Activated naive CD8-positive, alpha-beta T cell treated with anti-CD3 and anti-CD28 coated beads, Interleukin-2, amount 10 ng/mL, durations not matched to agents 7 days and 5 days (primary cell): Measurements from ENCODE around the gene GPR161. TPM values are rescaled to one million over a fixed set of nuclear protein-coding genes. Genes with fewer than 3 reads are reported as not detected.

Experiments used
- ATAC-seq: fragments of 150-1000 bp; cut with Tn5 transposase; one replicate; pipeline ENCODE4 v1.10.0; 2021; ENCODE audit warnings: low read depth, moderate library complexity
- POLR2A ChIA-PET: fragments of 350-600 bp; sonication (Branson Sonifier 250); formaldehyde crosslinking; loops from one replicate; lab custom pipeline; 2021; ENCODE audit warnings: antibody characterized with exemption; lab: Charles Lee
- DNase-seq: peaks from one replicate; pipeline ENCODE4 v3.0.0; 2021
- H3K27ac Mint-ChIP-seq: one replicate; pipeline ENCODE4 v1.8.0; 2022; ENCODE audit warnings: mild to moderate bottlenecking, mixed read lengths
- H3K27me3 Mint-ChIP-seq: one replicate; pipeline ENCODE4 v1.8.0; 2022; ENCODE audit warnings: mild to moderate bottlenecking, moderate library complexity, mixed read lengths
- H3K36me3 Mint-ChIP-seq: one replicate; pipeline ENCODE4 v1.8.0; 2021; ENCODE audit warnings: mild to moderate bottlenecking, mixed read lengths
- H3K4me1 Mint-ChIP-seq: one replicate; pipeline ENCODE4 v1.8.0; 2021; ENCODE audit warnings: mixed read lengths
- H3K4me3 Mint-ChIP-seq: one replicate; pipeline ENCODE4 v1.8.0; 2022; ENCODE audit warnings: mild to moderate bottlenecking, moderate library complexity, mixed read lengths
- H3K9me3 Mint-ChIP-seq: one replicate; pipeline ENCODE4 v1.8.0; 2021; ENCODE audit warnings: mixed read lengths
- total RNA-seq, 2 experiments: library from RNA; stranded (reverse); gene quantifications; one replicate each; pipeline ENCODE4 v1.2.3, GENCODE V29; 2021

GPR161 gene
- total RNA-seq, 2 experiments from 2014 or later, result 0.20 TPM; not detected in 1

DNA sequence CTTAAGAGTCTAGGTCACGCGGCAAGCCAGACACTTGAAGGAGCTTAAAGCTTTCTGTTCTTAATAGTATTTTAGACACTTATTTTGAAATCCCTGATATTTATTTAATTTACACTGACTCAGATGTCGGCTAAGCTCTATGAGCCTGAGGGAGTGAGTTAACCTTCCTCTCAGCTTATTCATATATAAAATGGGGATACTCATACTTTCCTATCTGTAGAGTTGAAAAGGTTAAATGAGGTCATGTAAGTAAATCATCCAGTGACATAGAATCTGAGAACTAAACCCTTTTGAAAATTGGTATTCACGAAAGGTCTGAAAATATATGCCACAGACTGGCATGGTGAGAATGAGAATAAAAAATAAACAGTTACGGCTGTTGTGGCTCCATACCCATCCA lies 1.4 kb upstream of the GPR161 start:
- Mint-ChIP-seq H3K36me3 (peaks cover 3% of the 10 kb centered on the region), H3K4me3 (no peak overlapping the region), H3K4me1 (peaks cover 9% of the 10 kb centered on the region), H3K27ac (no peak overlapping the region), H3K27me3 (peaks cover 69% of the 10 kb centered on the region), H3K9me3 (no peaks in the 10 kb centered on the region)
- DNase-seq (no peak), ATAC-seq (no peak)
- POLR2A ChIA-PET, result no interaction called here

DNA sequence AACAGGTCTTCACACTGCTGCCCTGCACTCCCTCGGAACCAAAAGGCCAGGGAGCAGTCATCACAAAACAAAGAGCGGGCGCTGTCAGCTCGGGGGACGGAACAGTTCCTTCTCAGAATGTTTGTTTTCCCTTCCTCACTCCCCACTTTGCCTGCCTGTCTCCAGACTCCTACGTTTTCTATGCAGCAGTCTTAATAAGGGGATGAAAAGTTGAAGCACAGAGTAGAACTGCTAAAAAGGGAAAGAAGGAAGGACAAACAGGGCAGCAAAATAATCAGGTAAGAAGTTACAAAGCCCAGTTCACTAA lies 738 bp upstream of the GPR161 start:
- ATAC-seq (no peak), DNase-seq (no peak)
- POLR2A ChIA-PET, result no interaction called here
- Mint-ChIP-seq H3K27me3 (peaks cover 72% of the 10 kb centered on the region), H3K9me3 (no peaks in the 10 kb centered on the region), H3K36me3 (peaks cover 3% of the 10 kb centered on the region), H3K4me3 (peak overlapping the region; percentile 83), H3K4me1 (peaks cover 9% of the 10 kb centered on the region), H3K27ac (peak overlapping the region; percentile 31)

DNA sequence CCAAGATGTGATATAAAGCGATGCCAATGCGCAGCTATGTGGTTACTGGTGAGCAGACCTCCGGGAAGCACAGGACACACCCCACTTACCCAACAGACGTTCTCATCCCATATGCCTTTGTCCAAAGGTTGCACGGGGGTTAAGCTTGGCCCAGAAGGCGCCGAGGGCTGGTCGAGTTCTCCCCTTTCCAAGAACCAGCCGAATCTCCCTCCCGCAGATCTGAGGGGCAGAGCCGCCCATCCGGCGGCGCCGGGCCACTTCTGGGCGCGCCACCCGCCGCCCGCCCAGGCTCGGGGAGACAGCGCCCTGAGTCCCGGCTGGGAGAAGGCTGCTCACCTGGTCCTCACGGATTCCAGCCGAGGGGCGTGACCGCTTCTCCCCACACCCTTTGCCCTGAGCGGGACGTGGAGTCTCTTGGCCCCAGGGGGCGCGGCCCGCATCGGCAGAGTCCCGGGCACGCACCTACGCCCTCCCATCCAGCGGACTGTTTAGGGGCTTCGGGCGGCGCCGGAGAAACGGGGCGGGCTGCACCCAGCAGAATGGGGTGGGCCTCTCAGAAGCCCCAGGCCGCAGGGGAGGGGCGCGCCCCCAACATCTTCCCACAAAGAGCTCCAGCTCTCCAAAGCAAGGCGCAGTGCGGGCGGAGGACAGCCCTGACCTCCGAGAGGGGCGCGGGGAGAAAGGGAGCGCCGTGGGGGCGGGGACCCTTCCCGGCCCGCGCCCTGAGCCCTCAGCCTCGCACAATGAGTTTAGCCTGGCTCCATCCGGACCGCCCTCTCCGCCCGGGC lies 615 bp downstream of the GPR161 start:
- peak; percentile 41 for ATAC-seq
- H3K4me3 Mint-ChIP-seq, result peak overlapping the region; percentile 67
- peak; percentile 45 for DNase-seq
- POLR2A ChIA-PET, result no interaction called here
- H3K9me3 Mint-ChIP-seq, result no peaks in the 10 kb centered on the region
- H3K36me3 Mint-ChIP-seq, result peaks cover 3% of the 10 kb centered on the region
- peaks cover 9% of the 10 kb centered on the region for H3K4me1 Mint-ChIP-seq
- peaks cover 71% of the 10 kb centered on the region for H3K27me3 Mint-ChIP-seq
- no peak overlapping the region for H3K27ac Mint-ChIP-seq

DNA sequence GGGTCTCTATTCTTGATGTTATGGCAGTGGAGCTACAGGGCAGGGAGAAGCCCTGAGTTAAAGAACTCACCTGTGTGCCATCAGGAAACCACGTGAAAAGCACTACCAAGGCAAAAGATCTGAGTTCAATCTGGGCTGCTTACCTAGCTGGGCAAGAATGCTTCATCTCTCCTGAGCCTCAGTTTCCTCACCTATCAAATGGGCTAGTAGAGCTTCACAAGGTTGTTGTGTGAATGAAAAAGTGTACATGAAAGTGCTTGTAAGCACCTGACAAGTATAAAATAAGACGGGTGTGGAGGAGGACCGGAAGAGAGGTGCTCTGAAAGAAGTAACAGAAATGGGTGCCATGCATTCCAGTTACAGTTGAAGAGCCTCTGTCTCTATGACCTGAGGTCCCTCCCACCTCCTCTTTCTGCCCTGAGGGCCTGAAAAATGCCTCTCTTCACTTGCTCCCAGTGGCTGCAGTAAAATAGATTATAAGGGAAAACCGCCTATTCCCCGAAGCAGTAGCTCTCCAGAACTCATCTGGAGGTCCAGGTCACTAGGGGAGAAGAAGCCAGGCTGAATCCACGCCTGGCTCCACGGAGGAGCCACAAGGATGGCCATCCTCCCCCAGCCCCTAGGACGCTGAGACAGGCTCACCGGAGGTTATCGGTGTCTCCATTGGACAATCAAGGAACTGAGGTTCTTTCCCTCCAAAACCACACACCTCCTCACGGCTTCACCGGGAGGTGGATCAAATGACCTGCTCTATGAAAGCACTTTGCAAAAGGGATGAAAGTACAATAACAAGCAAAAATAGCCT lies 1.4 kb downstream of the GPR161 start:
- peak overlapping the region; percentile 67 for H3K4me3 Mint-ChIP-seq
- peaks cover 64% of the 10 kb centered on the region for H3K27me3 Mint-ChIP-seq
- no peak for DNase-seq
- H3K36me3 Mint-ChIP-seq, result peaks cover 3% of the 10 kb centered on the region
- H3K9me3 Mint-ChIP-seq, result no peaks in the 10 kb centered on the region
- H3K4me1 Mint-ChIP-seq, result peaks cover 9% of the 10 kb centered on the region
- ATAC-seq, result no peak
- POLR2A ChIA-PET, result no interaction called here
- no peak overlapping the region for H3K27ac Mint-ChIP-seq

DNA sequence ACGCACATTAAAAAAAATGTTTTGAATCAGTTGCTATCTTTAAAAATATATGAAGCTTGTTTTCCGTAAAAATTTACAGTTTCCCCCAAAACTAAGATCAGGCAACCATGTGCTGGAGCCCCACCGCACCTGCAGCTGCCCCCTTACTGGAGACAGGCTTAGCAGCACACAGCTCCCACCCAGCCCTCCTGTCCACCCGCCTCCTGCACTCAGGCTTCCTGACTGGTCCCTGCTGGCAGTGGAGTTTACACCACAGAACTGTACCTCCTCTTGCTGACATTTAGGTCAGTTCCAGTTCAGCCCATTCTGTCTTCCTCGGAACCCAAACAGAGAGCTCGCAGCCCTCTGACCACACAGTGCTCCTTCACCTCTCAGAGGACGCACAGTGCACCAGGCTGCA lies 2.1 kb downstream of the GPR161 start:
- POLR2A ChIA-PET, result no interaction called here
- peaks cover 9% of the 10 kb centered on the region for H3K4me1 Mint-ChIP-seq
- H3K27ac Mint-ChIP-seq, result no peak overlapping the region
- no peaks in the 10 kb centered on the region for H3K9me3 Mint-ChIP-seq
- H3K36me3 Mint-ChIP-seq, result peaks cover 3% of the 10 kb centered on the region
- ATAC-seq, result no peak
- DNase-seq, result no peak
- no peak overlapping the region for H3K4me3 Mint-ChIP-seq
- peaks cover 69% of the 10 kb centered on the region for H3K27me3 Mint-ChIP-seq

DNA sequence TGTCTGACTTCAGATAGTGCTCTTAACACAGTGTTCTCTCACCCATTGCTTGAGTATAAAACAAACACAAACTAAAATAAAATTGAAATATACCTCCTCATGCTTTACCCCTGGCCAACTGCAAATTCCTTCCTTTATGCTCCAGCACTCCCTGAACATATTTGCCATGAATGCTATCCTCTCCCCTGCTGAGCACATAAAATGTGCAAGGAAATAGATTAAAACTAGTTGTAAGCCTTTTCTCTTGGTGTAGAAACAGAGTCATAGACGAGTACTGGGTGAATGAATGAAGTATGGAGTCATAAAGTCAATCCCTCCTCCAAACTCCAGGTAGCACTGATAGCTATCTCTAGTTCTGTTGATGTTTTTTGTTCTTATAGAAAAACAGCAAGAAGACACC lies 2.6 kb downstream of the GPR161 start:
- no peaks in the 10 kb centered on the region for H3K9me3 Mint-ChIP-seq
- H3K27me3 Mint-ChIP-seq, result peaks cover 67% of the 10 kb centered on the region
- ATAC-seq (no peak), DNase-seq (no peak)
- H3K4me1 Mint-ChIP-seq, result peaks cover 9% of the 10 kb centered on the region
- no peak overlapping the region for H3K4me3 Mint-ChIP-seq
- POLR2A ChIA-PET, result no interaction called here
- no peak overlapping the region for H3K27ac Mint-ChIP-seq
- H3K36me3 Mint-ChIP-seq, result peaks cover 3% of the 10 kb centered on the region

DNA sequence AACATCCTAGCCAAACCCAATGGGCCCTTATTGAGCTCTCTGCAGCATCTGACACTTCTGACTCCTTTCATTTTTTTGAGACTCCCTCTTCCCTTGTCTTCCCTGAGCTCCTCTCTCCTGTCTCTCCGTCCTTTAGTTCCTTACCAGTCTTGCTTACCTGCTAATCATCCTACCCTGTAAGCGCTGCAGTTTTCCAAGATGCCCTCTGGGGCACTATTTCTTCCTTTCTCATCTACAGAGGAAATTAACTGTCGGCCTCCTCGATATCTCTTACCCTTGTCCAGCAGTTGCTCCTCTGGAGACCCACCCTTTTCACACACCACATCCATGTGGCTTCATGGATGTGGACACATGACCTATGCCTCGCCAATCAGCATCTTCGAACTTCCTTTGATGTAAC lies 6.8 kb downstream of the GPR161 start:
- H3K9me3 Mint-ChIP-seq, result no peaks in the 10 kb centered on the region
- peaks cover 55% of the 10 kb centered on the region for H3K27me3 Mint-ChIP-seq
- no peak overlapping the region for H3K4me3 Mint-ChIP-seq
- H3K36me3 Mint-ChIP-seq, result no peaks in the 10 kb centered on the region
- no peaks in the 10 kb centered on the region for H3K4me1 Mint-ChIP-seq
- no peak overlapping the region for H3K27ac Mint-ChIP-seq
- no peak for ATAC-seq
- POLR2A ChIA-PET, result no interaction called here
- DNase-seq, result no peak

DNA sequence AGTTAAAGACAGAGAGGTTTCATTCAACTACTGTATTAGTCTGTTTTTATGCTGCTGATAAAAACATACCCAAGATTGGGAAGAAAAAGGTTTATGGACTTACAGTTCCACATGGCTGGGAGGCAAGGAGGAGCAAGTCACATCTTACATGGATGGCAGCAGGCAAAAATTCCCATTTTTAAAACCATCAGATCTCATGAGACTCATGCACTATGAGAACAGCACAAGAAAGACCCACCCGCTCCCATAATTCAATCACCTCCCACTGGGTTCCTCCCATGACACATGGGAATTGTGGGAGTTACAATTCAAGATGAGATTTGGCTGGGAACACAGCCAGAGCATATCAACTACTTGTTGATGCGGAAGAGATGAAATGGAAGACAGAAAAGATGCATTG lies 9.2 kb downstream of the GPR161 start:
- H3K27ac Mint-ChIP-seq, result no peak overlapping the region
- no peak for ATAC-seq
- no peak for DNase-seq
- no peak overlapping the region for H3K4me3 Mint-ChIP-seq
- no peaks in the 10 kb centered on the region for H3K4me1 Mint-ChIP-seq
- no peaks in the 10 kb centered on the region for H3K9me3 Mint-ChIP-seq
- POLR2A ChIA-PET, result no interaction called here
- peaks cover 40% of the 10 kb centered on the region for H3K27me3 Mint-ChIP-seq
- H3K36me3 Mint-ChIP-seq, result no peaks in the 10 kb centered on the region

DNA sequence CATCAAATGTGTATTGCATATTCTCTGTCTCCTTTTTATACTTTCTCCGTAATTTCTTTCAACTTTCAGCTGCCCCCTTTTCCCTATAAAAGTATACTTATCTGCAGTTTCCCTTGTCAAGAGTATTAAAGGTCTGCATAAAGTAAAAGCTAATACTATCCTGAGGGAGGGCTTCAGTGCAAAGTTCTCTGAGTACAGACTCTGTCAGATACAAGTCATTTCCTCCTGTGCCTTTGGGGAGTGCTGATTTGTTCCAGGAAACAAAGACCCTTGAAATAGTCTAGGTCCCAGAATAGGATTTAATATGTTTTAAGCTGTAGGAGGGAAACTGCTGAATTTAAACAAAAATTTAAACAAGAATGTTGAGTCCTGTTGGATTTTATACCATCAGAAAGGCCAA lies 11.7 kb downstream of the GPR161 start:
- no peaks in the 10 kb centered on the region for H3K4me1 Mint-ChIP-seq
- H3K4me3 Mint-ChIP-seq, result no peak overlapping the region
- ATAC-seq (no peak), DNase-seq (no peak)
- H3K9me3 Mint-ChIP-seq, result no peaks in the 10 kb centered on the region
- no peaks in the 10 kb centered on the region for H3K36me3 Mint-ChIP-seq
- POLR2A ChIA-PET, result no interaction called here
- peaks cover 33% of the 10 kb centered on the region for H3K27me3 Mint-ChIP-seq
- no peak overlapping the region for H3K27ac Mint-ChIP-seq

DNA sequence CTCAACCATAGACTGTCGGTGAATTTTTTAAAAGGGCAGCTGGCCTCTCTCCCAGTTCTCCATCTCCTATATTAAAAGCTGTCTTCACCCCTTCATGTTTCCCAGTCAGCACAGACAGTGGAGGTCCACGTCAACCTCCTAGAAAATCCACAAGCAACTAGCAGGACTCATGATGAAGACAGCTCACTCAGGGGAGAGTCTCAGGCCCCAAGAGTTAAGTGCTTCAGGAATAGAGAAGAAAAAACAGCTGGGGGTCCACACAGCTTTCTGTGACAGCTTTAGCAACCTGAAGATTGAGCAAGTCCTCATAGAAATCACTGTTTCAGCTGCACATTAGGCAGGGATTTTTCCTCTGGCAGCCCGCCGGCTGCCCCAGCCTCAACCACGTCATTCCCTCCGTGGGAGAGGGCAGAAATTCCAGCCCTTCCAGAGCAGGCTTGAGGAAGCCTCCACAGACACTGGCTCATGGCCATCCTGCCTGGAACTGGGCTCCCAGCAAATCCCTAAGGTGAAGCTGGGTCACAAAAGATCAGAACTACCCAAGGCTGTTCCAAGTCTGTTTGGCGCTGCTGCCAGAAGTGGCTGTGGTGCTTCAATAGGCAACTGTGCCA lies 15.2 kb downstream of the GPR161 start:
- H3K4me1 Mint-ChIP-seq, result no peaks in the 10 kb centered on the region
- H3K27me3 Mint-ChIP-seq, result peaks cover 28% of the 10 kb centered on the region
- ATAC-seq (no peak), DNase-seq (no peak)
- no peaks in the 10 kb centered on the region for H3K36me3 Mint-ChIP-seq
- peaks cover 5% of the 10 kb centered on the region for H3K9me3 Mint-ChIP-seq
- H3K4me3 Mint-ChIP-seq, result no peak overlapping the region
- POLR2A ChIA-PET, result no interaction called here
- no peak overlapping the region for H3K27ac Mint-ChIP-seq

DNA sequence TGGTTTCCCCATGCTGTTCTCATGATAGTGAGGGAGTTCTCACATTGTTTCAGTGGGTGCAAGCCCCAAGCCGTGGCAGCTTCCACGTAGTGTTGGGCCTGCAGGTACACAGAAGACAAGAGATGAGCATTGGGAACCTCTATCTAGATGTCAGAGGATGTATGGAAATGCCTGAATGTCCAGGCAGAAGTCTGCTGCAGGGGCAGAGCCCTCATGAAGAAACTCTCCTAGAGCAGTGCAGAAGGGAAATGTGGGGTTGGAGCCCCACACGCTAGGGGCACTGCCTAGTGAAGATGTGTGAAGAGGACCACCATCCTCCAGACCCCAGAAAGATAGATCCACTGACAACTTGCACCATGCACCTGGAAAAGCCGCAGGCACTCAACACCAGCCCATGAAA lies 17.0 kb downstream of the GPR161 start:
- no peak overlapping the region for H3K27ac Mint-ChIP-seq
- no peak overlapping the region for H3K4me3 Mint-ChIP-seq
- DNase-seq, result no peak
- H3K36me3 Mint-ChIP-seq, result no peaks in the 10 kb centered on the region
- H3K27me3 Mint-ChIP-seq, result peaks cover 23% of the 10 kb centered on the region
- no peaks in the 10 kb centered on the region for H3K4me1 Mint-ChIP-seq
- peaks cover 5% of the 10 kb centered on the region for H3K9me3 Mint-ChIP-seq
- POLR2A ChIA-PET, result no interaction called here
- ATAC-seq, result no peak

DNA sequence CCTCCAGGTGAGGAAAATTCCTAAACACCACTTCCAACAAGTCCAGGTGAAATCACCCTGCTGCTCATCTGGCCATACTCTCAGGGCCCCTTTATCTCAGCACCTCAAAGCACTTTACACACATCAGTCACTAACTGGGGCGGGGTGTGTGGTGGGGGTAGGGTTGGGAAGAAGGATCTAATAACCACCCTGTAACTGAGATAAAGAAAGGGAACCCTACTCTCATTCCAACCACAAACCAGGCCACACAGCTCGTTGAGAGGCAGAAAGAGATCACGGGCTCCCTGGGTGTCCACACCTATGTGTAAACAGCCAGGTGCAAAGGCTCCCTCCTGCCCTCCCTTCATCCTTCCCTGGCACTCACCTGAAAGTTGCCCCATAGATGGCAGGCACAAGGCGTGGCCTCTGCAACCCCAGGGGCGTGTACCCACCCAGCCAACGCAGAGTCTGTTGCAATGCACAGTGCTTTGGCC lies 20.4 kb downstream of the GPR161 start:
- Mint-ChIP-seq H3K4me1 (no peaks in the 10 kb centered on the region), H3K36me3 (no peaks in the 10 kb centered on the region), H3K27me3 (peaks cover 12% of the 10 kb centered on the region), H3K9me3 (peaks cover 5% of the 10 kb centered on the region), H3K4me3 (no peak overlapping the region), H3K27ac (no peak overlapping the region)
- POLR2A ChIA-PET, result no interaction called here
- DNase-seq (no peak), ATAC-seq (no peak)

DNA sequence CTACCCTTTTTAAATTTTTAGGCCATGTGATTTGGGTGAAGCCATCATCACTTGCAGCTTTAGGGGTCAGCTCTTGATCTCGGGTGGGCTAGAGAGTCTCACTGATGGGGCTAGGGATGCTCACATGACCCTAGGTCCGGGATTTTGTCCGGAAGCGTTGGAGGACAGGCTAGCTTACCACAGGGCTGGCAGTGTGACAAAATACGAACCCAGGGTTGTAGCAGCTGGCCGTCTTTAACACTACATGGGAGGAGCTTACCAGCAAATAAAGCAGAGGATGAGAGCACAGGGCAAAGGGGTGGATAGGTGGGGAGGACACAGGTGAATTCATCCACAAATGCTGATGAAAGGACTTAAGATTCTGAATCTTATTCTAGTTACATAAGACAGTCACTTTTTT lies 21.9 kb downstream of the GPR161 start:
- DNase-seq (no peak), ATAC-seq (no peak)
- Mint-ChIP-seq H3K27ac (no peak overlapping the region), H3K36me3 (no peaks in the 10 kb centered on the region), H3K9me3 (peaks cover 5% of the 10 kb centered on the region), H3K4me1 (no peaks in the 10 kb centered on the region), H3K4me3 (no peak overlapping the region), H3K27me3 (peaks cover 12% of the 10 kb centered on the region)
- POLR2A ChIA-PET, result no interaction called here
